Measurements from ENCODE around the gene OR4M1.

DNA sequence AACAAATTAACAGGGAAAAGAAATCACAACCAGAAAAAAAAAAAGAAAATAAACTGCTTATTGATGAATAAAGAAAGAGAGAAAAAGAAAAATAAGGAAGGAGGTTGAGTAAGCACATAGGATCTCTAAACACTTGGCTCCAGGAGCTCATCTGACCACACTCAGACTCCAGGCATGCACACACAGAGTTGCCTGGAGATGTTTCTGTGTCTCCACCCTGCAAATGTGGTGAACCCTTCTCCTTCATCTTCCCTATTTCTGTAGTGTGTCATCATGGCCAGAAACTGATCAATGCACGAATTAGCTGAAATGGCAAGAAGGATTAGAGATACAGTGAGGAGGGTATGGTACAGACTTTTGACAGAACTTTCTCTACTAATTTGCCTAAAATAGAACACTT, 50.5 kb downstream of the OR4M1 start:
- TF ChIP-seq POLR2A (IDR thresholded peaks at IDR 0.05; ENCODE audit: low read length) (no peak), GATA1 (IDR thresholded peaks at IDR 0.05; ENCODE audit: low read depth, low read length) (no peak)

Measured in erythroblast (primary cell).